ENCODE results near the gene SPTBN2.

- TF ChIP-seq POLR2A (IDR thresholded peaks at IDR 0.05; ENCODE audit: low read length) = no peak
- TF ChIP-seq GATA1 (IDR thresholded peaks at IDR 0.05; ENCODE audit: low read depth, low read length) = no peak
Measured at GRCh38 chr11:66643745-66644437, 85.1 kb downstream of the SPTBN2 start.
